BLaER1 (cell line): ENCODE results near the gene PPP6R2.
A peak's percentile ranks its signal among the peaks of the same experiment; 100 is the strongest.

Source experiments
- H3K27ac ChIP-seq: shearing (Covaris generic); formaldehyde crosslinking; 2 replicates; pipeline ENCODE4 v1.8.1; 2022
- H3K27me3 ChIP-seq: shearing (Covaris generic); formaldehyde crosslinking; 2 replicates; pipeline ENCODE4 v1.8.1; 2022
- H3K36me3 ChIP-seq: shearing (Covaris generic); formaldehyde crosslinking; 2 replicates; pipeline ENCODE4 v1.8.1; 2022
- H3K4me1 ChIP-seq: shearing (Covaris generic); formaldehyde crosslinking; 2 replicates; pipeline ENCODE4 v1.8.1; 2022
- H3K4me2 ChIP-seq: shearing (Covaris generic); formaldehyde crosslinking; 2 replicates; pipeline ENCODE4 v1.8.1; 2022
- H3K4me3 ChIP-seq: shearing (Covaris generic); formaldehyde crosslinking; 2 replicates; pipeline ENCODE4 v1.8.1; 2022
- H3K9ac ChIP-seq: shearing (Covaris generic); formaldehyde crosslinking; 2 replicates; pipeline ENCODE4 v1.8.1; 2022
- H3K9me3 ChIP-seq: shearing (Covaris generic); formaldehyde crosslinking; 2 replicates; pipeline ENCODE4 v1.8.1; 2022
- H4K20me1 ChIP-seq: shearing (Covaris generic); formaldehyde crosslinking; 2 replicates; pipeline ENCODE4 v1.8.1; 2022
- Cebpa-rat ChIP-seq: shearing (Covaris generic); IDR thresholded peaks from 2 replicates; pipeline ENCODE4 v1.8.1; 2022

Gene PPP6R2

DNA sequence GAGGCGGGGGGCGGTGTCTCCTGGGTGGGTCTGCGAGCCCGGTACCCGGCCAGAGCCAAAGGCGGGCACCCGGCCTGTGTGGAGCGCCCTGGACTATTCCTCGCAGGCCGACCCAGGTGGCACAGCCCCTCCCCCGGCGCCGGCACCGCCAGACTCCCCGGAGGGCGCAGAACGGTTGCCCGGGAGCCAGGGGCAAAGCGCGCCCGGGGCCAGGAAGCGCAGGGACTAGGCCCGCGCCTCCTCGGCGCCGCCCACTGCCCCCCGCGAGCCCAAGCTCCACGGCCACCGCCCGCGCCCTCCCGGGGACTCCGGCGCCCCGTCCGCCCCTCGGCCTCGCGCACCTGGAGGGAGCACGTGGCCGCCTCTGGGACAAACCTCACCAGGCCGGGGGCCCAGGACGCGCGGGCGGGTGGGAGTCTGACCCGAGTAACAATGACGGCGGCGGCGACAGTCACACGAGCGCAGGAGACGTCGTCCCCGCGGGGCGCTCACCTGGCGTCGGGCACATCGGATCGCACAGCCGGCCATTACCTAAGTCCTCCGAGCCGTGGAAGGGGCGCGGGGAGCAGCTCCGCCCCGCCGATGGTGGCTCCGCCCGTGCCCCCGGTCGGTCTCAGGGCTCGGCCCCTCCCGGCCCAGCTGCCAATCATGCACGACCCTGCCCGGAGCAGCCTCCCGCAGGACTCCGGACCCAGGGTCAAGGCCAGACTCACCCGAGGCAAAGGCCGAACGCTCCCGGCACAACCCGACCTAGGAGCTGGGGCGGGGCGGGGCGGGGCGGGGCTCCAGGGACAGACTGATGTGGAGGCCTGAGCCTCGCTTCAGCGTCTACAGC is 43.1 kb upstream of the PPP6R2 start:
- peaks cover 98% of the 10 kb centered on the region for H3K4me1 ChIP-seq
- peak overlapping the region; percentile 98 for H3K27ac ChIP-seq
- H3K36me3 ChIP-seq, result 0 out of 2 replicates have a peak, but pooled peaks cover 6% of the 10 kb centered on the region
- no peaks in the 10 kb centered on the region for H3K9me3 ChIP-seq
- H3K4me2 ChIP-seq, result peak overlapping the region; percentile 100
- no peak for TF ChIP-seq Cebpa-rat
- H4K20me1 ChIP-seq, result peaks cover 100% of the 10 kb centered on the region
- peak overlapping the region; percentile 99 for H3K9ac ChIP-seq
- H3K4me3 ChIP-seq, result peak overlapping the region; percentile 66
- H3K27me3 ChIP-seq, result no peaks in the 10 kb centered on the region

DNA sequence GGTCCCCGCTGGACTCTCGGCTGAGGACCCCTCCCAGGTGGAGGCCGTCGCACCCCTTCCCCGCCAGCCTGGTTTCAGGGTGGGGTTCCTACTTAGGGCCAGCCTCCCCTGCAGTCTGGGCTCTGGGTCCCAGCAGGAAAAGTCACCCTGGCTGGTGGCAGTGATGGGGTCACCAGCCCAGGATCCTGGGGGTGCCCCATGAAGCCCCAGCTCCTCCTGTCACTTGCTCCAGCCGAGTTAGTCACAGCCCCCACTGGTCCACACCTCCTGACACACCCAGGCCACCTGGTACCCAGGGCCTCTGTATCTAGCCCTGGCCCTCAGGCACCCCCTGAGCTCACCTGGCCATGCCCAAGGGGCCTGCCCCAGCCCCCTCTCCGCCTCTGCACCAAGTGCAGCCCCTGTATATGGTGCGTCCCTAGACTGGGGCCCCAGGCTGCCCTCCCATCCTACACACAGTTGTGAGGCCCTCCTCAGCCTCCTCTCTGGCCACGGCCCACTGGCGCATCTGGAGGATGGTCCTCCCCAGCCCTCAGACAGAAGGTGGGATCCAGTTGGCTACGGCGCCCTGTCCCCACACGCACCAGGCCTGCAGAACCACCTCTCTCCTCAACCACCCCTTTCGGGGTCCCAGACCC is 42.4 kb upstream of the PPP6R2 start:
- Histone ChIP-seq H3K4me1 (peaks cover 98% of the 10 kb centered on the region), H3K4me3 (peak overlapping the region; percentile 66), H3K9me3 (no peaks in the 10 kb centered on the region), H3K9ac (peak overlapping the region; percentile 99; the same call in 1 of the 2 replicates), H3K4me2 (peak overlapping the region; percentile 100), H3K27ac (peak overlapping the region; percentile 98), H3K36me3 (0 out of 2 replicates have a peak, but pooled peaks cover 6% of the 10 kb centered on the region), H4K20me1 (peaks cover 100% of the 10 kb centered on the region), H3K27me3 (no peaks in the 10 kb centered on the region)
- TF ChIP-seq Cebpa-rat, result no peak

DNA sequence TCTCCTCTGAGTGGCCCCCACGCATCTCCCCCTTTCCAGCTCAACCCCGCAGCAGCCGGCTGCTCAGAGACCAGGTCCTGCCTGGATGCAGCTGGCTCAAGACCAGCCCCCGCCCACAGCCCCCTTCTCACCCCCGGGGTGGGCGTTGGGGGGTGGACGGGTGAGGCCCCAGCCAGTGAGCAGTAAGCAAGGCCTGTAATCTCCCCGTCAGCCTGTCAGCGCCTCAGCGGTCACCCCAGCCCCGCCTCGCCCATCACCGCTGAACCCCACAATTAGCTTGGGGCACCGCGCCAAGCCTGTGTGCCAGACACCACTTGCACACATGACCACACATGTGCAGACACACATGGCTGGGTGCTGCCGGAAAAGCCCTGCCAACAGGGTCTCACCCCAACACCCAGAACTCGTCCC is 41.5 kb upstream of the PPP6R2 start:
- Histone ChIP-seq H3K4me3 (peak overlapping the region; percentile 66), H3K27ac (peak overlapping the region; percentile 98), H3K27me3 (no peaks in the 10 kb centered on the region), H3K4me1 (peaks cover 94% of the 10 kb centered on the region), H3K36me3 (0 out of 2 replicates have a peak, but pooled peaks cover 6% of the 10 kb centered on the region), H3K4me2 (peak overlapping the region; percentile 100), H3K9me3 (no peaks in the 10 kb centered on the region), H3K9ac (peak overlapping the region; percentile 99), H4K20me1 (peaks cover 97% of the 10 kb centered on the region)
- no peak for TF ChIP-seq Cebpa-rat

DNA sequence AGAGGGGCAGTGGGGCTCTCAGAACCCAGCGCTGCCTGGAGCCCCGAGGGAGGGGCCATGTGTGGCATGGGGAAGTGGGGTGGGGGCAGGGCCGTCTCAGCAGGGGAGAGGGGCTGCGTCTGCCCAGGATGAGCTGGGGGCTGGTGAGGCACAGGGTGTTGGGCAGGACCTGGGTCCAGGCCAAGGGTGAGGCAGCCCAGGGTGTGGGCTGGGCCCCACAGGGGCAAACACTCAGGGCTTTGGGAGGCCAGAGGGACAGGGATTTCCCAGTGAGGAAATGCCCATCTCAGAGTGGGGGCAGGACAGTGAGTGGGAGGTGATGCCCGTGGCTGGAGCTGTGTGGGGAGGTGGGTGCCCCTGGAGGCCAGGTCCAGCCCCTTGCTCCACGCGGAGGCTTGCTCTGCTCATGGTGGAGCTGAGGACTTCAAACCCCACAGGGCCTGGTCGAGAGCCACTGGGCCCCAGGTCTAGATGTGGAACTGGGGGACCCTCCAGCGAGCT is 41.0 kb upstream of the PPP6R2 start:
- Histone ChIP-seq H3K4me2 (peak overlapping the region; percentile 100), H3K9ac (peak overlapping the region; percentile 99), H3K4me3 (peak overlapping the region; percentile 66), H3K27ac (peak overlapping the region; percentile 98), H3K9me3 (no peaks in the 10 kb centered on the region), H3K4me1 (peaks cover 89% of the 10 kb centered on the region), H3K36me3 (0 out of 2 replicates have a peak, but pooled peaks cover 6% of the 10 kb centered on the region), H3K27me3 (no peaks in the 10 kb centered on the region), H4K20me1 (peaks cover 92% of the 10 kb centered on the region)
- no peak for TF ChIP-seq Cebpa-rat

DNA sequence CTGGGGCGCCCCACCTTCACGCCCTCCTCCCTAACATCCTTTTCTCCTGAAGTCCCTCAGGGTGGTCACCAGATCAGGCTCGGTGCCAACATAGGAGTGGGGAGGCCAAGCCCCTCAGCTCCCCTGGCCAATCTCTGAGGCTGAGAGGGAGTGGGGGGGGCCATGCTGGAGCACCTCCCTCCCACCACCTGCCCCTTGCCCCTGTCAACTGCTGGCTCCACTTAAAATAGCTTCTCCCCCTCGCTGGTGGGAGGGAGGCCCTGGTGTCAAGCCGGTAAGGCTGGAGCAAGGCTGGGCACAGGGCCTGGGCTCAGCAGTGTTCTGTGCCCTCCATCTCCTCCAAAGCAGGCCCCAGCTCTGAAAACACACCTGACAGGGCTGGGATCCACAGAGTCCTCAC is 40.6 kb upstream of the PPP6R2 start:
- peak overlapping the region; percentile 99 for H3K9ac ChIP-seq
- TF ChIP-seq Cebpa-rat, result no peak
- H3K4me1 ChIP-seq, result peaks cover 84% of the 10 kb centered on the region
- H3K4me2 ChIP-seq, result peak overlapping the region; percentile 100
- no peaks in the 10 kb centered on the region for H3K9me3 ChIP-seq
- H4K20me1 ChIP-seq, result peaks cover 87% of the 10 kb centered on the region
- H3K27ac ChIP-seq, result peak overlapping the region; percentile 98
- 0 out of 2 replicates have a peak, but pooled peaks cover 6% of the 10 kb centered on the region for H3K36me3 ChIP-seq
- H3K4me3 ChIP-seq, result peak overlapping the region; percentile 66
- no peaks in the 10 kb centered on the region for H3K27me3 ChIP-seq

DNA sequence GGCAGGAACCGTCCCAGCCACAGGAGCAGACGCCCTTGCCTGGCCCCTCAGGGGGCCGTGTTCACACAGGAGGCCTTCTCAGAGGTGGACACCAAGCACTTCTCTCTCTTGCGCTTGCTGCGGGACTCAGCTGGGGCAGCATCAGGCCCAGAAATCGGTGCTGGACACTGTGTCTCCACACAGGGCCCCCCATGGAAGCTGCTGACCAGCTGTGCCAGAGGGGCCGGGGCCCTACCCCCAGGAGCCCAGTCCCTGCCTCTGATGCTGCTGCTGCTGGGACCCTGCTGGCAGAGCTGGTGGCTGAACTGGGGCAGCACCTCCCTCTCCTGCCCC is 39.6 kb upstream of the PPP6R2 start:
- Histone ChIP-seq H3K4me2 (peak overlapping the region; percentile 100), H3K9ac (peak overlapping the region; percentile 99), H3K27ac (peak overlapping the region; percentile 98), H3K27me3 (no peaks in the 10 kb centered on the region), H3K36me3 (0 out of 2 replicates have a peak, but pooled peaks cover 3% of the 10 kb centered on the region), H3K9me3 (no peaks in the 10 kb centered on the region), H3K4me3 (peak overlapping the region; percentile 66), H3K4me1 (peaks cover 82% of the 10 kb centered on the region), H4K20me1 (peaks cover 78% of the 10 kb centered on the region)
- no peak for TF ChIP-seq Cebpa-rat

DNA sequence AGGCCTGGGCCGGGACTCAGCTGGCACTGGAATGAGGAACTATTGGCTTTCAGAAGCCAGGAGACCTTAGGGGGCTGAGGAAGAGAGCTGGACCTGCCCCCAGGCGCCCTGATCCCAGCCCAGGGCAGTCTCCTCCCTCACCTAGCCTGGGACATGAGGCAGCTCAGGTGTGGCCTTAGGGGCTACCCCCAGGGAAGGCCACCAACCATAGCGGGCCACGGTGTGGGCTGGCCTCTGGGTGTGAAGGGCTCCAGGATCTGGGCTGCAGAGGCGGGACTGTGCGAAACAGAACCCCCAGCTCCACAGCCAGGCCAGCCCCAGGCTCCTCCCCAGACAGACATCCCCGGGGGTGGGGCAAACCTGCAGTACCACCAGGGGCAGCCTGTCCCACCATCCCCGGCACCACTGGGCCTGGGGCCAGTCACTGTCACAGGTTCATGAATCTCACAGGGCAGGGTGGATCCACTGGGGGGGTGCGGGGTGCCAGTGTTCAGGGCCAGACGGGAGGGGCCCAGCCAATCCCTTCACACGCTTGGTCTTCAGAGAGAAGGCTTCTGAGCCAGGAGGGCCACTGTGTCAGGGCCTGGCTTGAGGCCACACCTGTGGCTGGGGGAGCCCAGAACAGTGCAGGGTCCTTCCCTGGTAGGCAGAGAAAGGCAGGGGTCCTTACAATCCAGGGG is 39.1 kb upstream of the PPP6R2 start:
- H3K27ac ChIP-seq, result peak overlapping the region; percentile 98
- no peaks in the 10 kb centered on the region for H3K36me3 ChIP-seq
- H3K4me2 ChIP-seq, result peak overlapping the region; percentile 100
- H3K4me1 ChIP-seq, result peaks cover 82% of the 10 kb centered on the region
- H4K20me1 ChIP-seq, result peaks cover 73% of the 10 kb centered on the region
- H3K9me3 ChIP-seq, result no peaks in the 10 kb centered on the region
- no peaks in the 10 kb centered on the region for H3K27me3 ChIP-seq
- H3K9ac ChIP-seq, result peak overlapping the region; percentile 99
- H3K4me3 ChIP-seq, result peak overlapping the region; percentile 66
- no peak for TF ChIP-seq Cebpa-rat

DNA sequence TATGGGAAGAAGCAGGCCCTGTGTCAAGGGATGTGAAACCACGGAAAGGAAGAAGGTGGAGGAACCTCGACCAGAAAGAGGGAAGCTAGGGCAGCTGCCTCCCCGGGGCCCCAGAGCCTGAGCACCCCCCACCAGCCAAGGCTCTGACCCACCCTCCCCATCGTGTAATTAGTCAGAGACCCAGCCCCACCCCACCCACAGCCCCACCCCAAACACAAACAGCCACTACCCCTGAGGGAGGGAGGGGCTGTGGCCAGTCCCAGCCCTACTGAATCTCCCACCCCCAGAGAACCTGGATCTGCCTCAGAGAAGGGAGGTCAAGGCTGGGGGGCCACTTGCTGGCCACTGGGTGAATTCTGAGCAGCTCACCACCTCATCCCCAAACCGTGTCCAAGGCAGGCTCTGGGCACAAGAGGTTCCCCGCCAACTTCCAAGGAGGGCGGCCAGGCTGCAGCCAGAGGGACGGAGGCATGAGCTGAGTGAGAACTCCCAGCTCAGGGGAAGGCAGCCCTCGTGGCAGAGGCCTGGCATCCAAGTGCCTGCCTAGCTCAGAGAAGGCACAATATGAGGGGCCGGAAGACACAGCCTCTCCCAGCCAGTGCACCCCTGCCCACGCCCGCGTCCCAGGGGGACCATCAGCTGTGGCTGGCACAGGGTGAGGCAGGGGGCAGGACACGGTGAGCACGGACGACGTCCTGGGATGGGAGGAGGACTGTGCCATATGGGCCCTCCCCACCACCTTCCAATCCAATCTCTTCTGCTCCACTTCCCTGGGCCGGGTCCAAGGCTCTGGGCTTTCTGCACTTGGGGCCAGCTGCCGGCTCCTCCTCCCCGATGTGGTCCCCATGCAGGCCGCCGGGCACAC is 38.4 kb upstream of the PPP6R2 start:
- peak overlapping the region; percentile 99 for H3K4me3 ChIP-seq
- peaks cover 83% of the 10 kb centered on the region for H3K4me1 ChIP-seq
- peak overlapping the region; percentile 99 for H3K9ac ChIP-seq
- H3K27ac ChIP-seq, result peak overlapping the region; percentile 98
- no peak for TF ChIP-seq Cebpa-rat
- no peaks in the 10 kb centered on the region for H3K27me3 ChIP-seq
- H3K36me3 ChIP-seq, result no peaks in the 10 kb centered on the region
- H3K9me3 ChIP-seq, result no peaks in the 10 kb centered on the region
- H3K4me2 ChIP-seq, result peak overlapping the region; percentile 100
- H4K20me1 ChIP-seq, result peaks cover 68% of the 10 kb centered on the region
